ENCODE results near the gene MEX3A. TPM values are rescaled to one million over a fixed set of nuclear protein-coding genes. Genes with fewer than 3 reads are reported as not detected.
A peak's percentile ranks its signal among the peaks of the same experiment; 100 is the strongest.

MEX3A gene
- total and polyA plus RNA-seq, 2 donors (not counting 3 experiments of a cell fraction or from before 2014, with no cell fraction given): 20.2 to 23.6 TPM

DNA sequence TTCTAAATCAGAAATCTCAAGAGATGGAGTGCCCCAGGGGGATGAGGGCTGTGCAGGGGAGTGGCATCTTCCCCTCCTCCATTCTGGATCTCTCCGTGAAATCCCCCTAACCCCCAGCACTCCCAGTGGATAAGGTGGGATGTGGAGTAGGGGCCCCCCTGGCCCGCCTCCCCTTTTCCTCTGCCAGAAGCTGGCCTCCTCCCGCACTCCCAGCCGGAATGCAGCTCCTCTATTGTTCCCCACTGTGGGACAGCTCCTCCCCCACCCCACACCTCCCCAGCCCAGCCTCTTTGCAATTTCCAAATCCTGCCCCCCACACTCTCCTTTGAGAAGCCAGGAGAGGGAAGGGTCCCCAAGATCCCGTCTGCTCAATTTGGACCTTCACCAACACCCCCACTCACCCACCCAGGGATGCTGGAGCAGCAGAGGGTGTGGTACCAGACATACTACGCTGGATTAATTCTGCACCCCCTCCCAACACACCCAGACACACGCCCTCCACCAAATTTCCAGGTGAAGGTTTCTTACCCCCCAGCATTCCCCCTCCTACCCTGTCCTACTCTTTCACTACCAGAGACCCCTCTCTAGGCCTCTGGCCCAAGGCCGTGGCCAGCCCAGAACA lies 1.9 kb downstream of the MEX3A start:
- peak overlapping the region; percentile 88 to 97 (median 91) for H3K4me3 ChIP-seq (replicated peaks in 1 of 3; ENCODE audit: insufficient read depth in 1 of 3, low read depth in 1 of 3, low read length in 3 of 3)
- peaks cover 46% of the 10 kb centered on the region for H3K79me2 ChIP-seq (ENCODE audit: control insufficient read depth, insufficient read depth, low read length)
- dilution Hi-C loops (cut with MboI; ENCODE audit: extremely low pct_ligation_motif_present, low sequenced_read_pairs) (no loop called here), intact Hi-C loops (cut with micrococcal nuclease) (loop anchor here (10.0 kb wide), 1 partner anchor 254 kb away; the partner anchor contains the start of genes CCT3 and TSACC)
- ChIA-PET POLR2A (no interaction called here), CTCF (interaction anchor here (2.5 kb wide), 1 partner anchor 14 kb away, joined by 9 read pairs; no protein-coding TSS in a partner anchor)
- no peaks in the 10 kb centered on the region for H3K27me3 ChIP-seq (ENCODE audit: control insufficient read depth in 2 of 2, insufficient read depth in 2 of 2, low read length in 2 of 2)
- no TSS peak for BruUV-seq (replicated peaks)
- FAIRE-seq (no peak), DNase-seq (ENCODE audit: low read depth, low spot score) (no peak)
- no peak for TF ChIP-seq EZH2 (IDR thresholded peaks at IDR 0.05; ENCODE audit: borderline replicate concordance, low read depth, low read length, severe bottlenecking)
- TF ChIP-seq POLR2A (IDR thresholded peaks at IDR 0.05; ENCODE audit: low read depth, low read length): no peak
- no peak for TF ChIP-seq GATA2 (IDR thresholded peaks at IDR 0.05; ENCODE audit: insufficient read depth, insufficient read length, low read depth, low read length)
- TF ChIP-seq FOS (IDR thresholded peaks at IDR 0.05; ENCODE audit: borderline replicate concordance, insufficient read depth, low read length): no peak
- TF ChIP-seq JUN (IDR thresholded peaks at IDR 0.05; ENCODE audit: borderline replicate concordance, insufficient read depth, insufficient read length, low read depth): no peak
- no peak for TF ChIP-seq MYC (IDR thresholded peaks at IDR 0.05; ENCODE audit: low read depth, low read length)
- TF ChIP-seq, protein P1, sequence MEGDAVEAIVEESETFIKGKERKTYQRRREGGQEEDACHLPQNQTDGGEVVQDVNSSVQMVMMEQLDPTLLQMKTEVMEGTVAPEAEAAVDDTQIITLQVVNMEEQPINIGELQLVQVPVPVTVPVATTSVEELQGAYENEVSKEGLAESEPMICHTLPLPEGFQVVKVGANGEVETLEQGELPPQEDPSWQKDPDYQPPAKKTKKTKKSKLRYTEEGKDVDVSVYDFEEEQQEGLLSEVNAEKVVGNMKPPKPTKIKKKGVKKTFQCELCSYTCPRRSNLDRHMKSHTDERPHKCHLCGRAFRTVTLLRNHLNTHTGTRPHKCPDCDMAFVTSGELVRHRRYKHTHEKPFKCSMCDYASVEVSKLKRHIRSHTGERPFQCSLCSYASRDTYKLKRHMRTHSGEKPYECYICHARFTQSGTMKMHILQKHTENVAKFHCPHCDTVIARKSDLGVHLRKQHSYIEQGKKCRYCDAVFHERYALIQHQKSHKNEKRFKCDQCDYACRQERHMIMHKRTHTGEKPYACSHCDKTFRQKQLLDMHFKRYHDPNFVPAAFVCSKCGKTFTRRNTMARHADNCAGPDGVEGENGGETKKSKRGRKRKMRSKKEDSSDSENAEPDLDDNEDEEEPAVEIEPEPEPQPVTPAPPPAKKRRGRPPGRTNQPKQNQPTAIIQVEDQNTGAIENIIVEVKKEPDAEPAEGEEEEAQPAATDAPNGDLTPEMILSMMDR (IDR thresholded peaks at IDR 0.05; ENCODE audit: extremely low read depth in 1 of 2, insufficient read depth in 1 of 2, low read depth in 1 of 2, low read length in 2 of 2): no peak
- no peak for TF ChIP-seq POLR2AphosphoS5 (IDR thresholded peaks at IDR 0.05; ENCODE audit: insufficient read depth, low read depth, low read length)
- TF ChIP-seq, protein P2, sequence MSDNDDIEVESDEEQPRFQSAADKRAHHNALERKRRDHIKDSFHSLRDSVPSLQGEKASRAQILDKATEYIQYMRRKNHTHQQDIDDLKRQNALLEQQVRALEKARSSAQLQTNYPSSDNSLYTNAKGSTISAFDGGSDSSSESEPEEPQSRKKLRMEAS (IDR thresholded peaks at IDR 0.05; ENCODE audit: insufficient read depth, insufficient read length): no peak
- H3K27ac ChIP-seq (ENCODE audit: insufficient read depth, low read depth, low read length): no peak overlapping the region
- H3K9me3 ChIP-seq (replicated peaks; ENCODE audit: control insufficient read depth, insufficient read depth, low read length): no peaks in the 10 kb centered on the region
- no peaks in the 10 kb centered on the region for H4K20me1 ChIP-seq (replicated peaks; ENCODE audit: control insufficient read depth, extremely low read depth, insufficient read depth, low read length)
- H3K9ac ChIP-seq (replicated peaks; ENCODE audit: extremely low read depth, insufficient read depth, low read length): peak overlapping the region; percentile 70
- peak overlapping the region; percentile 76 for H3K4me2 ChIP-seq (ENCODE audit: insufficient read depth, low read length)
- no peak overlapping the region for H2AFZ ChIP-seq (ENCODE audit: low read depth, low read length)
- peaks cover 8 to 24% of the 10 kb centered on the region in 2 experiments for H3K36me3 ChIP-seq (ENCODE audit: control insufficient read depth in 2 of 2, extremely low read depth in 1 of 2, insufficient read depth in 2 of 2, low read length in 2 of 2)
- peaks cover 18% of the 10 kb centered on the region for H3K4me1 ChIP-seq (ENCODE audit: control insufficient read depth, extremely low read depth, insufficient read depth, low read length)
- no peaks in the 10 kb centered on the region for H3K9me1 ChIP-seq (replicated peaks; ENCODE audit: control insufficient read depth, extremely low read depth, insufficient read depth, low read length)

All from endothelial cell of umbilical vein (primary cell).